K562 treated with DMSO at 1 percent for 4 hours (cell line): Measurements from ENCODE around the gene SLC37A2. TPM values are rescaled to one million over a fixed set of nuclear protein-coding genes. Genes with fewer than 3 reads are reported as not detected.

Experiments used
- total RNA-seq: library from RNA; unstranded; fragments of 300-600 nt; gene quantifications from 2 replicates; pipeline ENCODE4 v1.2.3, GENCODE V29; 2022; ENCODE audit not compliant: insufficient read depth

SLC37A2 gene
- total RNA-seq: 2.4 and 3.0 TPM in 2 replicates

GRCh38 chr11:125062931-125063428 is at the start of gene SLC37A2:
SLC37A2 (plus strand) TSS chr11:125063305; CDS start chr11:125063368, 63 bp downstream.

GRCh38 chr11:125111343-125112207 is 48.5 kb downstream of the SLC37A2 start, which contains the start of gene TMEM218:
TMEM218 (minus strand) TSS chr11:125111626; CDS start chr11:125102241, 9,385 bp downstream.

Other genes starting within 250 kb of the SLC37A2 start
- 0.88 TPM in 1 of 2 replicates, not detected in the other for gene ROBO3, start 197.9 kb upstream of the SLC37A2 start, total RNA-seq
- gene ROBO4, start 165.4 kb upstream of the SLC37A2 start, total RNA-seq: not detected in 2 replicates
- not detected in 2 replicates for gene HEPN1, start 144.1 kb upstream of the SLC37A2 start, total RNA-seq
- gene HEPACAM, start 127.3 kb upstream of the SLC37A2 start, total RNA-seq: not detected in 2 replicates
- gene CCDC15, start 109.1 kb upstream of the SLC37A2 start, total RNA-seq: 1.3 and 2.2 TPM in 2 replicates
- gene TMEM218, start 48.3 kb downstream of the SLC37A2 start, total RNA-seq: 10.6 and 11.4 TPM in 2 replicates
- gene PKNOX2, start 101.4 kb downstream of the SLC37A2 start, total RNA-seq: not detected in 2 replicates